HEK293 (cell line): Measurements from ENCODE around the gene ZNF536.
A peak's percentile ranks its signal among the peaks of the same experiment; 100 is the strongest.

Experiments
- CTCF ChIA-PET: fragments of 350-600 bp; formaldehyde crosslinking; extraction: SDS; loops from one replicate; lab custom pipeline; 2021; ENCODE audit warnings: antibody characterized with exemption; lab: Yijun Ruan, JAX
- POLR2A ChIA-PET: fragments of 300-600 bp; formaldehyde crosslinking; extraction: SDS; loops from one replicate; lab custom pipeline; 2020; ENCODE audit warnings: antibody characterized with exemption, inconsistent platforms; lab: Yijun Ruan, JAX
- H3K27ac ChIP-seq: fragments of 200-500 bp; sonication (Bioruptor generic); 2 replicates; pipeline ENCODE4 v1.5.1; 2014; ENCODE audit warnings: low read depth, low read length, control low read depth, inconsistent platforms; ENCODE audit errors: extremely low read depth
- H3K36me3 ChIP-seq, 2 experiments: fragments of 200-500 bp in 1 of 2; sonication (Bioruptor generic) in 1 of 2; 1 replicate in 1 of 2; 2 replicates in 1 of 2; pipeline ENCODE4 v1.5.1; 2014 to 2017; ENCODE audit warnings: inconsistent platforms in 2 of 2, low read length in 2 of 2; ENCODE audit not compliant: control insufficient read depth in 2 of 2, insufficient read depth in 1 of 2
- H3K4me1 ChIP-seq: fragments of 200-500 bp; sonication (Bioruptor generic); 2 replicates; pipeline ENCODE4 v1.5.1; 2014; ENCODE audit warnings: mild to moderate bottlenecking, low read length, inconsistent platforms; ENCODE audit not compliant: control insufficient read depth, insufficient read depth
- H3K4me3 ChIP-seq: 2 replicates; pipeline ENCODE4 v1.5.1; 2011; ENCODE audit warnings: low read depth, mild to moderate bottlenecking, control low read depth, low read length, moderate library complexity
- H3K9me3 ChIP-seq: fragments of 200-500 bp; sonication (Bioruptor generic); 2 replicates; pipeline ENCODE4 v1.5.1; 2014; ENCODE audit warnings: low read depth, low read length, inconsistent platforms; ENCODE audit not compliant: control insufficient read depth, insufficient read depth
- BCL11A ChIP-seq: fragments of 450-650 bp; formaldehyde crosslinking; IDR thresholded peaks from 2 replicates; pipeline ENCODE4 v1.5.1; 2016; ENCODE audit warnings: low read depth, missing biosample characterization, missing genetic modification characterization
- GLI2 ChIP-seq: fragments of 450-650 bp; formaldehyde crosslinking; IDR thresholded peaks from 2 replicates; pipeline ENCODE4; 2017; ENCODE audit warnings: missing biosample characterization, missing genetic modification characterization, low read depth, borderline replicate concordance
- INSM2 ChIP-seq: fragments of 450-650 bp; formaldehyde crosslinking; IDR thresholded peaks from 2 replicates; pipeline ENCODE4 v1.5.1; 2016; ENCODE audit warnings: missing biosample characterization, missing genetic modification characterization
- SALL2 ChIP-seq: fragments of 450-650 bp; formaldehyde crosslinking; IDR thresholded peaks from 2 replicates; pipeline ENCODE4 v1.5.0; 2017; ENCODE audit warnings: missing biosample characterization, mild to moderate bottlenecking, missing genetic modification characterization, borderline replicate concordance
- TRIM28 ChIP-seq: IDR thresholded peaks from 2 replicates; pipeline ENCODE4 v1.6.1; 2011; ENCODE audit warnings: low read length, control low read depth, borderline replicate concordance
- ZBTB26 ChIP-seq: fragments of 450-650 bp; formaldehyde crosslinking; optimal IDR thresholded peaks from 2 replicates; pipeline ENCODE3; 2016; ENCODE audit warnings: missing biosample characterization, mild to moderate bottlenecking, missing genetic modification characterization
- ZBTB44 ChIP-seq: fragments of 450-650 bp; IDR thresholded peaks from 2 replicates; pipeline ENCODE4 v1.5.1; 2018; ENCODE audit warnings: missing biosample characterization, mild to moderate bottlenecking, missing genetic modification characterization
- ZFP3 ChIP-seq: fragments of 450-650 bp; formaldehyde crosslinking; IDR thresholded peaks from 2 replicates; pipeline ENCODE4 v1.5.1; 2016; ENCODE audit warnings: low read depth, missing biosample characterization, missing genetic modification characterization
- ZIC2 ChIP-seq: fragments of 450-650 bp; formaldehyde crosslinking; IDR thresholded peaks from 2 replicates; pipeline ENCODE4 v1.5.1; 2016; ENCODE audit warnings: missing biosample characterization, missing genetic modification characterization
- ZNF112 ChIP-seq: fragments of 450-650 bp; formaldehyde crosslinking; IDR thresholded peaks from 2 replicates; pipeline ENCODE4 v1.5.0; 2017; ENCODE audit warnings: missing biosample characterization, missing genetic modification characterization
- ZNF133 ChIP-seq: fragments of 450-650 bp; formaldehyde crosslinking; IDR thresholded peaks from 2 replicates; pipeline ENCODE4 v1.5.1; 2016; ENCODE audit warnings: missing biosample characterization, missing genetic modification characterization
- ZNF214 ChIP-seq: fragments of 450-650 bp; formaldehyde crosslinking; IDR thresholded peaks from 2 replicates; pipeline ENCODE4 v1.5.1; 2017; ENCODE audit warnings: missing biosample characterization, mild to moderate bottlenecking, missing genetic modification characterization, borderline replicate concordance
- ZNF223 ChIP-seq: fragments of 450-650 bp; formaldehyde crosslinking; IDR thresholded peaks from 2 replicates; pipeline ENCODE4 v1.5.1; 2016; ENCODE audit warnings: missing biosample characterization, missing genetic modification characterization
- ZNF24 ChIP-seq: fragments of 450-650 bp; formaldehyde crosslinking; IDR thresholded peaks from 2 replicates; pipeline ENCODE4 v1.5.1; 2016; ENCODE audit warnings: missing biosample characterization, missing genetic modification characterization
- ZNF274 ChIP-seq, 2 experiments: fragments of 200-500 bp in 1 of 2; fragments of 450-650 bp in 1 of 2; sonication (Bioruptor generic) in 1 of 2; formaldehyde crosslinking in 1 of 2; IDR thresholded peaks; 2 replicates each; pipeline versions ENCODE4 v1.5.1 to v1.6.1; 2014 to 2016; ENCODE audit warnings: borderline replicate concordance in 1 of 2, inconsistent platforms in 1 of 2, low read length in 1 of 2, missing biosample characterization in 1 of 2, missing genetic modification characterization in 1 of 2
- ZNF529 ChIP-seq: fragments of 450-650 bp; formaldehyde crosslinking; IDR thresholded peaks from 2 replicates; pipeline ENCODE4 v1.5.1; 2017; ENCODE audit warnings: missing genetic modification characterization, missing biosample characterization; ENCODE audit not compliant: insufficient replicate concordance
- ZNF549 ChIP-seq: fragments of 450-650 bp; IDR thresholded peaks from 2 replicates; pipeline ENCODE4 v1.5.1; 2018; ENCODE audit warnings: missing biosample characterization, missing genetic modification characterization, mild to moderate bottlenecking, inconsistent platforms, moderate library complexity
- ZNF654 ChIP-seq: fragments of 450-650 bp; formaldehyde crosslinking; IDR thresholded peaks from 2 replicates; pipeline ENCODE4 v1.5.1; 2016; ENCODE audit warnings: low read depth, missing biosample characterization, missing genetic modification characterization
- ZNF777 ChIP-seq: fragments of 450-650 bp; formaldehyde crosslinking; IDR thresholded peaks from 2 replicates; pipeline ENCODE4 v1.5.1; 2017; ENCODE audit warnings: missing biosample characterization, missing genetic modification characterization, borderline replicate concordance
- ZNF785 ChIP-seq: fragments of 450-650 bp; formaldehyde crosslinking; IDR thresholded peaks from 2 replicates; pipeline ENCODE4 v1.5.1; 2016; ENCODE audit warnings: missing biosample characterization, missing genetic modification characterization
- ZNF791 ChIP-seq: fragments of 450-650 bp; formaldehyde crosslinking; IDR thresholded peaks from 2 replicates; pipeline ENCODE4 v1.5.1; 2016; ENCODE audit warnings: missing biosample characterization, missing genetic modification characterization
- ZSCAN30 ChIP-seq: fragments of 450-650 bp; IDR thresholded peaks from 2 replicates; pipeline ENCODE4 v1.5.1; 2018; ENCODE audit warnings: missing biosample characterization, mild to moderate bottlenecking, missing genetic modification characterization, moderate library complexity

Gene ZNF536

GRCh38 chr19:30519607-30520205 lies 147.5 kb downstream of the ZNF536 start:
- CTCF ChIA-PET = interaction anchor here (1.2 to 1.4 kb wide), 2 partner anchors 8 to 129 kb away, joined by 3 read pairs; no protein-coding TSS in a partner anchor
- Histone ChIP-seq H3K9me3 (no peaks in the 10 kb centered on the region), H3K4me3 (no peak overlapping the region), H3K4me1 (peaks cover 3% of the 10 kb centered on the region; the same call in 1 of the 2 replicates), H3K36me3 (no peaks in the 10 kb centered on the region; a peak in 1 of 3 replicates), H3K27ac (no peak overlapping the region)
- POLR2A ChIA-PET = no interaction called here
- TF ChIP-seq ZBTB44 (tag by site-specific recombination) = no peak
- TF ChIP-seq ZNF24 (tag by site-specific recombination) = 0 out of 2 replicates have a peak, but pooled peaks have one; percentile 53

GRCh38 chr19:30520735-30521479 lies 148.7 kb downstream of the ZNF536 start:
- TF ChIP-seq ZNF223 (tag by site-specific recombination) (no peak), ZIC2 (tag by site-specific recombination) (peak; percentile 75)
- CTCF ChIA-PET = interaction anchor here (0.6 to 1.4 kb wide), 3 partner anchors 9 to 740 kb away, joined by 3 read pairs; no protein-coding TSS in a partner anchor

GRCh38 chr19:30521937-30522336 lies 149.8 kb downstream of the ZNF536 start:
- CTCF ChIA-PET = interaction anchor here (0.5 to 0.6 kb wide), 2 partner anchors 395 to 741 kb away, joined by 3 read pairs; no protein-coding TSS in a partner anchor
- no peaks in the 10 kb centered on the region for H3K9me3 ChIP-seq
- peaks cover 3% of the 10 kb centered on the region; the same call in 1 of the 2 replicates for H3K4me1 ChIP-seq
- POLR2A ChIA-PET = no interaction called here
- no peaks in the 10 kb centered on the region for H3K36me3 ChIP-seq
- no peak overlapping the region for H3K4me3 ChIP-seq
- TF ChIP-seq INSM2 (tag by site-specific recombination) = no peak
- TF ChIP-seq ZNF112 (tag by site-specific recombination) = no peak
- no peak for TF ChIP-seq ZNF777 (tag by site-specific recombination)
- no peak for TF ChIP-seq ZNF133
- TF ChIP-seq ZSCAN30 (tag by site-specific recombination) = no peak
- no peak for TF ChIP-seq TRIM28
- no peak for TF ChIP-seq ZBTB26 (tag by site-specific recombination)
- TF ChIP-seq ZNF785 (tag by site-specific recombination) = no peak
- no peak for TF ChIP-seq ZNF529 (tag by site-specific recombination)
- no peak for TF ChIP-seq SALL2 (tag by site-specific recombination)
- no peak for TF ChIP-seq ZNF549
- no peak for TF ChIP-seq ZFP3 (tag by site-specific recombination)
- no peak for TF ChIP-seq ZNF214 (tag by site-specific recombination)
- no peak for TF ChIP-seq ZNF274 (IDR thresholded peaks at IDR 0.05; ENCODE audit: low read length)
- TF ChIP-seq ZNF274 (tag by site-specific recombination; IDR thresholded peaks at IDR 0.05; ENCODE audit: borderline replicate concordance) = no peak
- TF ChIP-seq GLI2 (tag by site-specific recombination) = no peak
- no peak for TF ChIP-seq BCL11A (tag by site-specific recombination)
- no peak for TF ChIP-seq ZNF654 (tag by site-specific recombination)
- no peak for TF ChIP-seq ZNF791
- H3K27ac ChIP-seq = 0 out of 2 replicates have a peak overlapping the region, but pooled peaks have one; percentile 9

More at GRCh38 chr19:30520735-30521479, 148.7 kb downstream of the ZNF536 start:
- Histone ChIP-seq H3K36me3 (no peaks in the 10 kb centered on the region), H3K9me3 (no peaks in the 10 kb centered on the region), H3K27ac (no peak overlapping the region), H3K4me3 (no peak overlapping the region), H3K4me1 (peaks cover 3% of the 10 kb centered on the region; the same call in 1 of the 2 replicates)
- POLR2A ChIA-PET = no interaction called here
